GM23248 (cell line): ENCODE results near the gene TENT5C.

ENCODE experiments used
- EZH2 ChIP-seq: fragments of 200-600 bp; sonication (generic); IDR thresholded peaks from 2 replicates; pipeline ENCODE4 v1.6.1; 2018; ENCODE audit warnings: antibody characterized with exemption, mild to moderate bottlenecking; ENCODE audit not compliant: insufficient read depth, poor library complexity, severe bottlenecking
- EZH2phosphoT487 ChIP-seq: fragments of 200-600 bp; sonication (generic); IDR thresholded peaks from 2 replicates; pipeline ENCODE4 v1.6.1; 2018; ENCODE audit warnings: antibody characterized with exemption, moderate library complexity, mild to moderate bottlenecking, low read depth; ENCODE audit not compliant: insufficient read depth

DNA sequence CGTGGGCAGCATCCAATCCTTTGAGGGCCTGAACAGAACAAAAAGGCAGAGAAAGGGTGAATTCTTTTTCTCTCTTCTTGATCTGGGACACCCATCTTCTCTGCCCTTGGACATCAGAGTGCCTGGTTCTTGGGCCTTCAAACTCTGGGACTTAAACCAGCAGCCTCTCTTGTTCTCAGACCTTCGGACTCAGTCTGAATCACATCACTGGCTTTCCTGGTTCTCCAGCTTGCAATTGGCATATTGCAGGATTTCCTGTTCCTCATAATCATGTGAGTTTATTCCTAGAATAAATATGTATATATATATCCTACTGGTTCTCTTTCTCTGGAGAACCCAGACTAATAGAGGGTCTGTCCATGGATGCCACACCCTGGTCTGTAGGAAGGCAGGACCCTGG is 16.3 kb upstream of the TENT5C start:
- TF ChIP-seq EZH2 (no peak), EZH2phosphoT487 (no peak)
